Motor neuron (in vitro differentiated cells): Measurements from ENCODE around the gene OGFOD3. TPM values are rescaled to one million over a fixed set of nuclear protein-coding genes. Genes with fewer than 3 reads are reported as not detected.
"Not testable (repeated sequence)": the region's sequence is repeated elsewhere in the genome, so short reads cannot be mapped to it uniquely, and the experiment has no call there.

ENCODE experiments used
- ATAC-seq, 8 experiments: fragments of 200-7000 bp; cut with Tn5 transposase; replicated peaks in 6 of 8; 2 replicates each; pipeline ENCODE4 v1.8.0; 2021; ENCODE audit warnings: mild to moderate bottlenecking in 8 of 8, moderate library complexity in 8 of 8
- H3K27ac ChIP-seq, 2 donors: fragments of 250-450 bp; sonication (Bioruptor Pico); 2 replicates each; pipeline ENCODE4 v1.9.0; 2021; ENCODE audit warnings: antibody characterized with exemption in 2 of 2, mild to moderate bottlenecking in 2 of 2, moderate library complexity in 1 of 2
- H3K4me1 ChIP-seq, 2 donors: fragments of 250-450 bp; sonication (Bioruptor Pico); replicated peaks in 1 of 2; 2 replicates each; pipeline ENCODE4 v1.6.1; 2021; ENCODE audit warnings: antibody characterized with exemption in 2 of 2, mild to moderate bottlenecking in 2 of 2, moderate library complexity in 1 of 2
- H3K4me3 ChIP-seq, 5 donors: fragments of 250-450 bp; sonication (Bioruptor Pico); 2 replicates each; pipeline ENCODE4 v1.9.0; 2021; ENCODE audit warnings: antibody characterized with exemption in 5 of 5, mild to moderate bottlenecking in 5 of 5, moderate library complexity in 4 of 5
- WGBS, 10 experiments: fragments of 450-650 bp; shearing (Covaris generic); methylation state at CpG; one replicate each; pipeline ENCODE4 v1.0.0; 2022; 5-methylcytosine and 5-hydroxymethylcytosine counted together
- in situ Hi-C, 9 experiments: fragments of 400-800 bp; cut with MboI; loops; one replicate each; pipeline ENCODE4 v1.15.0; 2021; ENCODE audit warnings: low sequenced_read_pairs in 9 of 9, low pct_unique_long_range_greater_than_20kb in 2 of 9; ENCODE audit not compliant: unreplicated experiment in 9 of 9
- total RNA-seq, 8 experiments: library from RNA; unstranded; fragments of 300-600 nt; gene quantifications; 2 replicates each; pipeline versions ENCODE4 v1.2.3 to v1.2.4, GENCODE V29; 2022

OGFOD3 gene
- total RNA-seq, 8 experiments from 2014 or later, result 8.1 to 24.5 (median 20.2) TPM

GRCh38 chr17:82457073-82457928 is 38.9 kb upstream of the OGFOD3 start:
- no peak for ATAC-seq
- H3K4me3 ChIP-seq, result peak overlapping the region; percentile 87 to 98 (median 95)
- in situ Hi-C loops, result no loop called here
- peak overlapping the region; percentile 100 for H3K27ac ChIP-seq
- peaks cover 11 to 12% of the 10 kb centered on the region in 2 donors for H3K4me1 ChIP-seq
- WGBS, 10 experiments, result 0 to 83% (median 56%) methylated on average over 1 to 9 of the region's 10 CpGs; no CpG with 5 or more reads in 1 of the 10 experiments

- in situ Hi-C loops, ATAC-seq, H3K27ac ChIP-seq, H3K4me3 ChIP-seq: not testable (repeated sequence)
- H3K4me1 ChIP-seq, result peaks cover 21 to 22% of the 10 kb centered on the region in 2 donors
- 100% methylated on average over 1 of the region's 21 CpGs; no CpG with 5 or more reads in 9 of the 10 experiments for WGBS, 10 experiments
Observed at GRCh38 chr17:82453706-82454105, 35.3 kb upstream of the OGFOD3 start.

GRCh38 chr17:82453151-82453550 is 34.8 kb upstream of the OGFOD3 start:
- peaks cover 21 to 22% of the 10 kb centered on the region in 2 donors for H3K4me1 ChIP-seq
- H3K27ac ChIP-seq, ATAC-seq, H3K4me3 ChIP-seq, in situ Hi-C loops: not testable (repeated sequence)
- 83 to 100% (median 95%) methylated on average over 1 to 7 of the region's 7 CpGs; no CpG with 5 or more reads in 3 of the 10 experiments for WGBS, 10 experiments

- H3K4me1 ChIP-seq, result peaks cover 15% of the 10 kb centered on the region in 2 donors
- in situ Hi-C loops, result no loop called here
- no peak overlapping the region for H3K27ac ChIP-seq
- no peak overlapping the region for H3K4me3 ChIP-seq
- 93 to 100% (median 95%) methylated on average over 2 to 3 of the region's 3 CpGs; no CpG with 5 or more reads in 5 of the 10 experiments for WGBS, 10 experiments
- no peak for ATAC-seq
Observed at GRCh38 chr17:82452162-82452561, 33.8 kb upstream of the OGFOD3 start.

GRCh38 chr17:82450357-82451106 is 32.1 kb upstream of the OGFOD3 start, which contains the start of gene CYBC1:
TSS of gene CYBC1 (minus strand) at chr17:82450752. CDS start at chr17:82449254, 1,498 bp downstream.
- in situ Hi-C loops, result no loop called here
- 0 to 2% (median 0%) methylated on average over 4 to 22 of the region's 91 CpGs; no CpG with 5 or more reads in 3 of the 10 experiments for WGBS, 10 experiments
- peaks cover 12 to 13% of the 10 kb centered on the region in 2 donors for H3K4me1 ChIP-seq
- peak within 1 kb of the TSS; percentile 57 to 97 (median 73) for H3K4me3 ChIP-seq
- peak; percentile 82 to 94 (median 92) for ATAC-seq
- H3K27ac ChIP-seq, result peak within 1 kb of the TSS; percentile 61 to 83

- Histone ChIP-seq H3K4me3 (peak overlapping the region; percentile 57 to 97 (median 73)), H3K4me1 (peaks cover 12 to 13% of the 10 kb centered on the region in 2 donors), H3K27ac (peak overlapping the region; percentile 61 to 83)
- peak in 2 of 8 experiments; percentile 0 to 3 for ATAC-seq
- WGBS, 10 experiments, result 31 to 90% (median 49%) methylated on average over 2 to 10 of the region's 18 CpGs; no CpG with 5 or more reads in 4 of the 10 experiments
- in situ Hi-C loops, result no loop called here
Observed at GRCh38 chr17:82449883-82450356, 31.5 kb upstream of the OGFOD3 start.

GRCh38 chr17:82449131-82449882 is 30.9 kb upstream of the OGFOD3 start:
- peak in 1 of 8 experiments; percentile 7 for ATAC-seq
- peak overlapping the region; percentile 57 to 97 (median 73) for H3K4me3 ChIP-seq
- in situ Hi-C loops, result no loop called here
- H3K27ac ChIP-seq, result no peak overlapping the region
- H3K4me1 ChIP-seq, result peaks cover 12 to 13% of the 10 kb centered on the region in 2 donors
- WGBS, 10 experiments, result 43 to 100% (median 86%) methylated on average over 1 to 12 of the region's 30 CpGs; no CpG with 5 or more reads in 4 of the 10 experiments

- WGBS, 10 experiments, result 80 to 97% (median 93%) methylated on average over 1 to 7 of the region's 11 CpGs; no CpG with 5 or more reads in 5 of the 10 experiments
- in situ Hi-C loops, result no loop called here
- no peak for ATAC-seq
- H3K4me1 ChIP-seq, result peaks cover 12 to 13% of the 10 kb centered on the region in 2 donors
- H3K27ac ChIP-seq, result no peak overlapping the region
- no peak overlapping the region for H3K4me3 ChIP-seq
Observed at GRCh38 chr17:82447876-82448275, 29.5 kb upstream of the OGFOD3 start.

GRCh38 chr17:82446649-82447048 is 28.3 kb upstream of the OGFOD3 start:
- no peak for ATAC-seq
- Histone ChIP-seq H3K4me1 (peaks cover 12 to 13% of the 10 kb centered on the region in 2 donors), H3K4me3 (no peak overlapping the region), H3K27ac (no peak overlapping the region)
- in situ Hi-C loops, result no loop called here
- 100% methylated on average over 1 of the region's 12 CpGs; no CpG with 5 or more reads in 9 of the 10 experiments for WGBS, 10 experiments

- Histone ChIP-seq H3K4me1 (peaks cover 9 to 11% of the 10 kb centered on the region in 2 donors), H3K27ac (no peak overlapping the region), H3K4me3 (no peak overlapping the region)
- no peak for ATAC-seq
- 60 to 100% (median 93%) methylated on average over 1 to 9 of the region's 15 CpGs; no CpG with 5 or more reads in 5 of the 10 experiments for WGBS, 10 experiments
- in situ Hi-C loops, result no loop called here
Observed at GRCh38 chr17:82446124-82446523, 27.7 kb upstream of the OGFOD3 start.

- no peak for ATAC-seq
- 100% methylated on average over 3 of the region's 13 CpGs; no CpG with 5 or more reads in 9 of the 10 experiments for WGBS, 10 experiments
- Histone ChIP-seq H3K27ac (no peak overlapping the region), H3K4me1 (peaks cover 9% of the 10 kb centered on the region in 2 donors), H3K4me3 (no peak overlapping the region)
- in situ Hi-C loops, result no loop called here
Observed at GRCh38 chr17:82445542-82445941, 27.2 kb upstream of the OGFOD3 start.

- Histone ChIP-seq H3K4me3 (no peak overlapping the region), H3K4me1 (peaks cover 9% of the 10 kb centered on the region in 2 donors), H3K27ac (no peak overlapping the region)
- whole genome bisulfite sequencing, 10 experiments, result 40 to 100% (median 60%) methylated on average over 1 to 3 of the region's 19 CpGs; no CpG with 5 or more reads in 6 of the 10 experiments
- ATAC-seq, result no peak
- in situ Hi-C loops, result no loop called here
Observed at GRCh38 chr17:82444941-82445521, 26.6 kb upstream of the OGFOD3 start.
